Mucosa of gallbladder (tissue), 1 donor: ENCODE results near the gene GLB1L. TPM values are rescaled to one million over a fixed set of nuclear protein-coding genes. Genes with fewer than 3 reads are reported as not detected.

Source experiments
- DNase-seq: peaks from one replicate; pipeline ENCODE4 v3.0.0-alpha.2; 2020; ENCODE audit warnings: low spot score
- total RNA-seq: library from RNA; stranded (reverse); gene quantifications from one replicate; pipeline ENCODE4 v1.2.1, GENCODE V29; 2021
- donor health status: DM: no; HTN: no; CAD: no.

GLB1L gene
- total RNA-seq, 1 donor from 2014 or later = 22.2 TPM

GRCh38 chr2:219223831-219224610, 21.2 kb downstream of the GLB1L start:
- no peak for DNase-seq

GRCh38 chr2:219221957-219222518, 23.2 kb downstream of the GLB1L start:
- no peak for DNase-seq

- no peak for DNase-seq
Measured at GRCh38 chr2:219220652-219221402, 24.4 kb downstream of the GLB1L start.

GRCh38 chr2:219219784-219220532, 25.3 kb downstream of the GLB1L start:
- DNase-seq = no peak

GRCh38 chr2:219218732-219219701, 26.2 kb downstream of the GLB1L start, which contains the start of gene ABCB6:
Gene ABCB6, minus strand, starts transcription at chr2:219218958. Its CDS starts 285 bp downstream, at chr2:219218673.
- DNase-seq = peak; percentile 96

GRCh38 chr2:219218217-219218731, 27.0 kb downstream of the GLB1L start:
- DNase-seq = peak; percentile 50

GRCh38 chr2:219216535-219216915, 28.7 kb downstream of the GLB1L start:
- no peak for DNase-seq

GRCh38 chr2:219215871-219216534, 29.2 kb downstream of the GLB1L start:
- peak; percentile 53 for DNase-seq

- DNase-seq = no peak
Measured at GRCh38 chr2:219214786-219215185, 30.5 kb downstream of the GLB1L start.

GRCh38 chr2:219214141-219214540, 31.1 kb downstream of the GLB1L start:
- DNase-seq = no peak

GRCh38 chr2:219213486-219214071, 31.7 kb downstream of the GLB1L start:
- DNase-seq = no peak

GRCh38 chr2:219213026-219213415, 32.2 kb downstream of the GLB1L start:
- DNase-seq = no peak

- DNase-seq = no peak
Measured at GRCh38 chr2:219210886-219211362, 34.3 kb downstream of the GLB1L start.

GRCh38 chr2:219210196-219210885, 34.9 kb downstream of the GLB1L start:
- no peak for DNase-seq

GRCh38 chr2:219209236-219210195, 35.7 kb downstream of the GLB1L start:
- DNase-seq = no peak

GRCh38 chr2:219207884-219208740, 37.1 kb downstream of the GLB1L start:
- no peak for DNase-seq
